ENCODE measurements around the gene SEMA4B.
A peak's percentile ranks its signal among the peaks of the same experiment; 100 is the strongest.
"Not testable (repeated sequence)": the region's sequence is repeated elsewhere in the genome, so short reads cannot be mapped to it uniquely, and the experiment has no call there.

SEMA4B gene, protein sequence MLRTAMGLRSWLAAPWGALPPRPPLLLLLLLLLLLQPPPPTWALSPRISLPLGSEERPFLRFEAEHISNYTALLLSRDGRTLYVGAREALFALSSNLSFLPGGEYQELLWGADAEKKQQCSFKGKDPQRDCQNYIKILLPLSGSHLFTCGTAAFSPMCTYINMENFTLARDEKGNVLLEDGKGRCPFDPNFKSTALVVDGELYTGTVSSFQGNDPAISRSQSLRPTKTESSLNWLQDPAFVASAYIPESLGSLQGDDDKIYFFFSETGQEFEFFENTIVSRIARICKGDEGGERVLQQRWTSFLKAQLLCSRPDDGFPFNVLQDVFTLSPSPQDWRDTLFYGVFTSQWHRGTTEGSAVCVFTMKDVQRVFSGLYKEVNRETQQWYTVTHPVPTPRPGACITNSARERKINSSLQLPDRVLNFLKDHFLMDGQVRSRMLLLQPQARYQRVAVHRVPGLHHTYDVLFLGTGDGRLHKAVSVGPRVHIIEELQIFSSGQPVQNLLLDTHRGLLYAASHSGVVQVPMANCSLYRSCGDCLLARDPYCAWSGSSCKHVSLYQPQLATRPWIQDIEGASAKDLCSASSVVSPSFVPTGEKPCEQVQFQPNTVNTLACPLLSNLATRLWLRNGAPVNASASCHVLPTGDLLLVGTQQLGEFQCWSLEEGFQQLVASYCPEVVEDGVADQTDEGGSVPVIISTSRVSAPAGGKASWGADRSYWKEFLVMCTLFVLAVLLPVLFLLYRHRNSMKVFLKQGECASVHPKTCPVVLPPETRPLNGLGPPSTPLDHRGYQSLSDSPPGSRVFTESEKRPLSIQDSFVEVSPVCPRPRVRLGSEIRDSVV

DNA sequence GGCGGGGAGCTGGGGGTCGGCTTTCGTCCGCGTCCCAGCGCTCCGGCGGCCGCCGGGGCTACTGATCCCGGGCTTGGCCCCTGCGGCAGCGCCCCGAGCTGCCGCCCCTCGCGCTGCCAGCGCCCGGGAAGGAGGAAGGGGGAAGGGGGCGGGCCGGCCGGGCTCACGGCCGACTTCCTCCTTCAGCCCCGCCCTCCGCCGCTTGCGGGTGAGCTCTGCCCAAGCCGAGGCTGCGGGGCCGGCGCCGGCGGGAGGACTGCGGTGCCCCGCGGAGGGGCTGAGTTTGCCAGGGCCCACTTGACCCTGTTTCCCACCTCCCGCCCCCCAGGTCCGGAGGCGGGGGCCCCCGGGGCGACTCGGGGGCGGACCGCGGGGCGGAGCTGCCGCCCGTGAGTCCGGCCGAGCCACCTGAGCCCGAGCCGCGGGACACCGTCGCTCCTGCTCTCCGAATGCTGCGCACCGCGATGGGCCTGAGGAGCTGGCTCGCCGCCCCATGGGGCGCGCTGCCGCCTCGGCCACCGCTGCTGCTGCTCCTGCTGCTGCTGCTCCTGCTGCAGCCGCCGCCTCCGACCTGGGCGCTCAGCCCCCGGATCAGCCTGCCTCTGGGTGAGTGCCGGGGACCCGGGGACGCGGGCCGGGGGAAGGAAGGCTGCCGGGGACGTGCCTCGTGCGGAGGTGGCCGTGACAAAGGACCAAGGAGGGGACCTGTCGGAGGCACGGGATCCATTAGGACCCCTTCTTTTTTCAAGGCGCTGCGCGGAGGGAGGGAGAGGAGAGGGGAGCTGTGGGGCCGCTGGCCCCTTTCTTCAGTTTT, at the start of gene SEMA4B:
Gene SEMA4B (plus strand): TSS at position 201 of the 814 bp plus-strand sequence. CDS start 249 bp downstream, at position 450.
- peak; percentile 42 for DNase-seq

DNA sequence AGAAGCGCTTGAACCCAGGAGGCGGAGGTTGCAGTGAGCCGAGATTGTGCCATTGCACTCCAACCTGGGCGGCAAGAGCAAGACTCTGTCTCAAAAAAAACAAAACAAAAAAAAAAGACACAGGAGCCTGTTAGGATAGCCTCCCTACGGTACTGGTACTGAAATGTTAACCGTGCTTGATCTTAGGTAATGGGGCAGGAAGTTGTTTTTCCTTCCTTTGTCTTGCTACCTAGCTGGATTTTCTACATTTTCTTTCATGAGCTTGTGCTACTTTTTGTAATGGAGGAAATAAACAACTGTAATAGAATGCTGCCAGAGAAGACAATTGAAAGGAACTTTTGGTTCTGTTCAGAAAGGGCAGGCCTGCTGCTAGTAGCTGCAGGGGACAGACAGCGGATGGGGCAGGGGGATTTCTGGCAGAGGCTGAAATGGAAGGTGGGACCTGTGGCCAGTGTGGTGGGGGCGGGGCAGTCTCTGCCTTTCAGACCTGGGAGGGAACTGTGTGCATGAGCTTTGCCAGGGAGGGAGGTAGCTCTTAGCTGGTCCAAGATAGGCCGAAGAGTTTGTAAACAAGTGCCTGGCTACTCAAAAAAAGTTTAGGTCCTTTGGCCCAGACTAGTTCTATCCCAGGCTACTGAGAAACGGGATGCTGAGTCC, 49.0 kb upstream of the SEMA4B start:
- no peak for DNase-seq

DNA sequence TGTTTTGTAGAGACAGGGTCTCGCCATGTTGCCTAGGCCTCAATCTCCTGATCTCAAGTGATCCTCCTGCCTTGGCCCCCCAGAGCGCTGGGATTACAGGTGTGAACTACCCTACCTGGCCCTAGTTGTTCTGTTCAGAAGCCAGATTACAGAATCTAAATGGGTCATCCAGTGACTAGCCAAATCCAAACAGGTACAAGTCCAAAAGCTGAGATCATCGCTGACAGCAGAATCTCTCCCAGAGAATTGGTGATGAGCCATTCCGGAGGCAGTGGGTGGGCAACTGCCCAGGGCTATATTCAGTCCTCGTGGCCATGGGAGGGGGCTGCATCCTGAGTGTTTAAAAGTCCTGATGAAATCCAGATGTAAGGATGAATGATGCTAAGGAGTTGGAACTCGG, 47.5 kb upstream of the SEMA4B start:
- DNase-seq = no peak

DNA sequence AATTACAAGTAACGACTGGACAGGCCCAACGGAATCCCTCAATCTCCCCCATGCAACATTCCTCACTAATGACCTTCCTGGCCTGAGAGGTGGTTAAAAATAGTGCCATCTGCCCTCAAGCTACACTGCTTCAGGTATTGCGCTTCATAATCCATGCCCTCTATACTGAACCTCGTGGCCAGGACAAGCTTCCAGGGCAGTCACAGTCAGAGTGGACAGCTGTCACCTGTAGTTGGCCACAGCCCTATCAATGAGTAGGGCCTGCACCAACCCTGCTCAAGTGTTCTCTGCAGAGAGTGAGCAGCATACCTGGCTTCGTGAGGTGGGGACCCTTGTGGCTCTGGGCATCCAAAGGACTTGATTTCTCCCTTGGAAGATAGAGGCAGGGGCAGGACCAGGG, 46.9 kb upstream of the SEMA4B start:
- DNase-seq = no peak

DNA sequence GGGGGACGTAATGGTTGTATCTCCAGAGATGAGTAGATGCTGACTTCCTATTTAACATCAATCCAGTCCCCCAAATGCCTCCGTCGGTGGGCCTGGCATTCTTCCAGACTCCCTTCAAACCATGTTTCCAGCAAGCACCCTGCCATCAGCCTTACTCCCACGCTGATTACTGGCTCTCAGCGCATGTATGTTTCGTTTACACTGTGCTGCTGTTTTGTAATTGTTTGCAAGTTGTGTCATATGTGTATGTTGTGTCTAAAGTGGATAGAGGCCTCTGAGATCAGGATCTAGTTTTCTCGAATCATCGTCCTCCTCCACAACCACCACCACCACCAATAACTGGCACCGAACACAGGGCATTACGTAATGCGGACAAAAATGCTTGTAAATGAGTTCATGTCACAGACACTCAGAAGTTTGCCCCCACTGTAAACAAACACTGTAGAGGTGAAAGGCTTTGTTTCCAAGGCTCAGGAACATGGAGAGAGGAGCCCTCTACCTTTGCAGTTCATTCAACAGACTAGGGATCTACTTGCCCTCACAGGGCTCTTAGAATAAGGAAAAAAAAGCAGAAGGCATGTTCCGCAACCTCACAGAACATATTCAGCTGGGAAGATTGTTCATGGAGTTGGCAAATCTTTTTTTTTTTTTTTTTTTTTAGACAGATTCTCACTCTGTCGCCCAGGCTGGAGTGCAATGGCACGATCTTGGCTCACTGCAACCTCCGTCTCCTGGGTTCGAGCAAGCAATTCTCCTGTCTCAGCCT, 46.1 kb upstream of the SEMA4B start:
- no peak for DNase-seq

DNA sequence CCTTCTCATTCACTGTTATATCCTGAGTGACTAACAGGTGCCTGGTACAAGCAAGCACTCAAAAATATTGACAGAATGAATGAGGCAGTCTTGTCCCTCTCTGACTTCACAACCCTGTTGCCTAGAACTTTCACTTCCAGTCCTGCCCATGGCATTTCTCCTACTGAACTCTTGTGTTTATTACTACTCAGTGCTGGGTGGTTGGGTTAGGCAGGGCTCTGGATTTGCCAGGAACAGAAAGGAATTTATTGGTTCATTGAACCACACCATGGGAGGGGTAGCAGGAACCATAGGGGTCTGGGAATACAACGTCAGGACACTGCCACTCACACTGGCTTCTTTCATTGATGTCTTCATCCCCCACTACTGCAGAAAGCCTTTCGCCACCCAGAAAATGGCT, 41.9 kb upstream of the SEMA4B start:
- no peak for DNase-seq

DNA sequence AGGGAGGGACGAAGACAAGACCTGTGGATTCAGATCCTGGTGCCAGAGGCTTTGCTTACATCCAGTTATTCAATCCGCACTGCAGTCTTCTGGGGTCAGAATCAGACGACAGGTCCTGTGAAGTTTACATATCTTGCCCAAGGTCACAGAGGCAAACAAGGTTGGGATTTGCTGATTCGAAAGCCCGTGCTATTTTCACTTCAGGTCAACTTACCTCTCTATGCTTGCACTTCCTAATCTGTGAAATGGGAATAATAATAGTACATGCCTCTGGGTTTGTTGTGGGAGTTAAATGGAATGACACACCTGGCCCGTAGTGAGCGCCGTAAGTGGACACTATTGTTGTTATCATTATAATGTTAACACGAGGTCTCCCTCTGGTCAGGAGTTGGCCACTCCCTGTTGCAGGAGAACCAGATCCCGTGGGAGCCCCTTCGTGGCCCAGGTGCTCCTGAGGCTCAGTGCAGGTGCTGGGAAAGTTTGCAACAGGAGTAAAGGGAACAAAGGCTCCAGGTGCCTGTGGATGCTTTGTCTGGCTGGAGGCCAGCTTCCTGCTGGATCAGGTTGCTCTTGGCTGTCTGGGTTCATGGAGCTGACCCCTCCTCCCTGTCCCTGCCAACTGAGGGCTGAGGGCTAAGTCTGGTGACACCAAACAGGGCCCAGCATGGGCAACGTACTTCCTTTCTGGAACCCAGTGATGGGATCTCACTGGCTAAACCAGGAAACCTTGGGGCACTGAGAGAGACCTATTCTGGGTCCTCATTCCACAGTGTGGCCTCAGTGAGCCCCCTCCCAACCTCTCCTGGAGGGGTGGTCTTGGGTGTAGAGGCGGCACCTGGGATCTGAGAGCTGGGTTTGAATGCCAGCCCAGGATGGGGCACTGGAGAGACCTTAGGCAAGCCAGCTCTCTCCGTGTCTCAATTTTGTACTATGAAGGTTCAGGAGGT, 40.1 kb upstream of the SEMA4B start:
- DNase-seq = peak; percentile 12

DNA sequence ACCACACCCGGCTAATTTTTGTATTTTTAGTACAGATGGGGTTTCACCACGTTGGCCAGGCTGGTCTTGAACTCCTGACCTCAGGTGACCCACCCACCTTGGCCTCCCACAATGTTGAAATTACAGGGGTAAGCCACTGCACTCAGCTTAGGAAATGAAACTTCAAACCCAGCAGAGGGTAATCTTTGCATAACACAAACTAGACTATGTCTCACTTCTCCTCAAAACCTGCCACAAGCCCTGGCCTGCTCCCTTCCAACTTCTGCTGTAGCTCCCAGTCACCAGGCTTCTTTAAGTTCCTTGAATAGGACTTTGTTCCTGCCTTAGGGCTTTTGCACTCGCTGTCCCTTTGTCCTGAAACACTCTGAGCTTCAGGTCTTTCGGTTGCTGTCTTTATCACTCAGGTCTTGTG, 39.2 kb upstream of the SEMA4B start:
- no peak for DNase-seq

DNA sequence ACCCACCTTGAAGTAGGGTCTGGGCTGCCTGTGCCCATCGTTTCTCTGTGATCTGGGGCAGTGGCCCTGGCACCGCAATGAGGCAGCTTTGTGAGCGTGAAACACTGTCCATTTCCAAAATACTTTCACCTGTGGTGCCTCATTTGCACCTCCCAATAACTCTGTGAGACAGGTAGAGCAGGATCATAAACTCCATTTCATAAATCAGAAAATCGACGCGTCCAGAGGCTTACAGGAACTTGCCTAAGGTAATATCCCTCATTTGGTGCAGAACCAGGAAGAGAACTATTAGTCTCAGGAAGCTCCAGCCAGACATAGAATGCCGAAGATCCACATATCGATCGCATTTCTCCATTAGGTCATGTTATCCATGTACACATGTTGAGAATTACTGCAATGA, 38.2 kb upstream of the SEMA4B start:
- no peak for DNase-seq

DNA sequence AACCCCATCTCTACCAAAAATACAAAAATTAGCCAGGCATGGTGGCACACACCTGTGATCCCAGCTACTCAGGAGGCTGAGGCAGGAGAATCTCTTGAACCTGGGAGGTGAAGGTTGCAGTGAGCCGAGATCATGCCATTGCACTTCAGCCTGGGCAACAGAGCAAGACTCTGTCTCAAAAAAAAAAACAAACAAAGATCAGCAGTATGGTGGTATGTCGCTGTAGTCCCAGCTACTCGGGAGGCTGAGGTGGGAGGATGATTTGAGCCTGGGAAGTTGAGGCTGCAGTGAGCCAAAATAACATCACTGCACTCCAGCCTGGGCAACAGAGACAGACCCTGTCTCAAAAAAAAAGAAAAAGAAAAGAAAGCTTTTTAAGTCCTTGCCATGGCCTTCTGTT, 36.9 kb upstream of the SEMA4B start:
- DNase-seq = not testable (repeated sequence)

DNA sequence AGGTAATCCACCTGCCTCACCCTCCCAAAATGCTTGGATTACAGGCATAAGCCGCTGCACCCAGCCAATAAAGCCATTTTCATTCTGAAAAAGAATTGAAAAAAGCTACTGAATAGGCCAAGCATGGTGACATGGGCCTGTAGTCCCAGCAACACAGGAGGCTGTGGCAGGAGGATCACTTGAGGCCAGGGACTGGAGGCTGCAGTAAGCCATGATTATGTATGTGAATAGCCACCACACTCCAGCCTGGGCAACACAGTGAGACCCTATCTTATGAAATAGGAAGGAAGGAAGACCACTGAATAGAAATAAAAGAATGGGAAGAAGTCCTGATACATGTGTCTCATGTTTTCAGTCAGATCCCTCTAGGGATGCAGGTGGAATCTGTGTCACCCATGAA, 36.0 kb upstream of the SEMA4B start:
- DNase-seq = no peak

DNA sequence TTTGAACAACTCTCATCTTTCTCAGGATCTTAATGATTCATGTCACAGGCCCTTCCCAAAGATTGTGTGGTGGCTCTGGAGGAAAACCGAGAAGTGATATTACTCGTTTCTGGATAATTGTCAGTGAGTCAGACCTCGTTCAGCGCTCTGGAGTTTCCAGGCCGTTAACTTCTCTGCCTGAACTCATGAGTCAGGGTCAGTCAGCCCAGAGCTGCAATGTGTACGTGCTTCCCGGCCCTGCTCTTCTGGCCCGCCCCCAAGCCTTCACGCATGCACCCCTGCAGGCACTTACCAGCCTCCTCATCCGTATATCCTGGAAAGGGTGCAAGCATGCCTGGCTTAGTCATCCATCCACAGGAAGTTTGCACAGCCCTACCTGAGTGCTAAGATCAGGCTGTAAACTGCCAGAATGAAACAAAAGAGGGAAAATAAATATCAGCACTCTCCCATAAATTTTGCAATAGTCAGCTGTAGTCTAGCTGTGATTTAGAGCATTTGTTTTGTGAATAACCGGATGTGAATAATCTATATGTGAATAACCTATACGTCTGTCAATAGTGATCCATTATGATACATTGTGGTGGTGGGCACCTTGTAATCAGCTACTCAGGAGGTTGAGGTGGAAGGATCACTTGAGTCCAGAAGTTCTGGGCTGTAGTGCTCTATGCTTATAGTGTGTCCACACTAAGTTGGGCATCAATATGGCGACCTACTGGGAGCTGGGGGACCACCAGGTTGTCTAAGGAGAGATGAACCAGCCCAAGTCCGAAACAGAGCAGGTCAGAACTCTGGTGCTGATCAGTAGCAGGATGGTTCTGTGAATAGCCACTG, 35.3 kb upstream of the SEMA4B start:
- no peak for DNase-seq

DNA sequence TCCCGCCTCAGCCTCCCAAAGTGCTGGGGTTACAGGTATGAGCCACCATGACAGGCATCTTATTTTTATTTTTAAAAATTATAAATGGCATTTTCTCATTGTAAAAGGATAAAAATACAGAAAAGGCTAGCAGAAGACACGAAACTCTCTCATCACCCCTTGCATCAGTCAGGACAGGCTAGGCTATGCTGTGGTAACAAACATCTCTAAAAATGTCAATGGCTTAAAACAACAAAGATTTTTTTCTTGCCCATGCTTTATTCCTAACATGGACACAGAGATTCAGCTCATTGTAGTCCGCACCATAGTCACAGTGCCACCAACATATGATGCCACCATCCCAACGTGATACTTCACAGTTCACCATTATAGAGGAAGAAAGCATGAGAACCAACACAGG, 34.0 kb upstream of the SEMA4B start:
- no peak for DNase-seq

DNA sequence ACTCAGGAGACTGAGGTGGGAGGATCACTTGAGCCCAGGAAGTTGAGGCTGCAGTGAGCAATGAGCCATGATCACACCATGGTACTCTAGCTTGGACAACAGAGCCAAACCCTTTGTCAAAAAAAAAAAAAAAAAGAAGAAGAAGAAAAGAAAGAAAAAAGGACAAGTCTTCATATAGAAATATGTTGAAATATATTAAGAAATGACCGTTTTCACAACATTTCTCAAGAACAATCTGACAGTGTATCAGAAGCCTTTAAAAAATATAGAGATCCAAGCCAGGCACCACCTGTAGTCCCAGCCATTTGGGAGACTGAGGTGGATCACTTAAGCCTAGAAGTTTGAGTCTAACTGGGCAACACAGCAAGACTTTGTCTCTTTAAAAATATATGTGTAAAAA, 29.5 kb upstream of the SEMA4B start:
- DNase-seq = no peak

DNA sequence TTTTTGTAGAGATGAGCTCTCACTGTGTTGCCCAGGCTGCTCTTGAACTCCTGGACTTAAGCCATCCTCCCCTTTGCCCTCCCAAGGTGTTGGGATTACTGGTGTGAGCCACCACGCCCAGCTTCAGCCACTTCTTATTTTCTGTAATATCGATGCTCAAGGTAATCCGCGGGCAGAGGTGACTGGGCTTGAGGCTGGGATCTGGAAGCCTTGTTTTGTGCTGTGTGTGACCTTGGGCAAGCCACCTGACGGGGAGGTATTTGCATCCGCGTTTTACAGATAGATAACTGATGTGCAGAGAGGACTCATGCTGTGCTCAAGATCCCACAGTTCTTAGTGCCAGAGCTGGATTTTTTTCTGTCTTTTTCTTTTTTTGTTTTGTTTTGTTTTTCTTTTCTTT, 27.8 kb upstream of the SEMA4B start:
- no peak for DNase-seq

DNA sequence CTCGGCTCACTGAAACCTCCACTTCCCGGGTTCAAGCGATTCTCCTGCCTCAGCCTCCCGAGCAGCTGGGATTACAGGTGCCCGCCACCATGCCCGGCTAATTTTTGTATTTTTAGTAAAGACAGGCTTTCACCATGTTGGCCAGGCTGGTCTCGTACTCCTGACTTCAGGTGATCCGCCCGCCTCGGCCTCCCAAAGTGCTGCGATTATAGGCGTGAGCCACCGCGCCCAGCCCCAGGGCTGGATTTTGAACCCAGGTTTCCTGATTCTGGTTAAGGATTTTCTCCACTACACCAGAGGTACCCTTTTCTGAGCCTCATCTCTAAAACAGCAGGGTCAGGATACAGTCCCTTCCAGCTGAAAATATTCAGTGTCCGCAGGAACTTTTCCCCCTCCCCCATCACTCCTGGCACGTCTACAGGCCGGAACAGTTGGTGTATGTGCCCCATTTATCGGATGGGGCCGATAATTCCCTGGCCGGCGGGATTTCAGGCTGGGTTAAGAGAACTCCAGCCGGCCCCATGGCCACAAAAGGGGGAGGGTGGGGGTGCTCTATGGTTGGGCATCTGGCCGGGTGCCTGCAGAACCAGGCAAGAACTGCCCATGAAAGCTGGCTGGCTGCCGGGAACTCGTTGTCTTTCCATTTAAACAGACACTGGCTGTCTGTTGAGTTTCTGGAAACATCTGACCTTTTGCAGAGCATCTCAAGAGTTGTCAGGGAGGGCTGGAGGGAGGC, 26.8 kb upstream of the SEMA4B start:
- no peak for DNase-seq

DNA sequence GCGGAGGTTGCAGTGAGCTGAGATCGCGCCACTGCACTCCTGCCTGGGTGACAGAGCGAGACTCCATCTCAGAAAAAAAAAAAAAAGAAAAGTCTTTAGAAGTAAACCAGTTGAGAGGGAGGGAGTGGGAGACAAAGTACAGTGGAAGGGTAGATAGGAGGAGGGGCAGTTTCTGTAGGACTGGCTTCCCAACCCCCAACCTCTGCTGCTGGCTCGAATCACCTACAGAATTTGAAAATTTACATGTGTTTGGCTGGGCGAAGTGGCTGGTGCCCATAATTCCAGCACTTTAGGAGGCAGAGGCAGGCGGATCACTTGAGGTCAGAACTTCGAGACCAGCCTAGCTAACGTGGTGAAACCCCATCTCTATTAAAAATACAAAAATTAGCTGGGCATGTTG, 24.1 kb upstream of the SEMA4B start:
- DNase-seq = no peak

DNA sequence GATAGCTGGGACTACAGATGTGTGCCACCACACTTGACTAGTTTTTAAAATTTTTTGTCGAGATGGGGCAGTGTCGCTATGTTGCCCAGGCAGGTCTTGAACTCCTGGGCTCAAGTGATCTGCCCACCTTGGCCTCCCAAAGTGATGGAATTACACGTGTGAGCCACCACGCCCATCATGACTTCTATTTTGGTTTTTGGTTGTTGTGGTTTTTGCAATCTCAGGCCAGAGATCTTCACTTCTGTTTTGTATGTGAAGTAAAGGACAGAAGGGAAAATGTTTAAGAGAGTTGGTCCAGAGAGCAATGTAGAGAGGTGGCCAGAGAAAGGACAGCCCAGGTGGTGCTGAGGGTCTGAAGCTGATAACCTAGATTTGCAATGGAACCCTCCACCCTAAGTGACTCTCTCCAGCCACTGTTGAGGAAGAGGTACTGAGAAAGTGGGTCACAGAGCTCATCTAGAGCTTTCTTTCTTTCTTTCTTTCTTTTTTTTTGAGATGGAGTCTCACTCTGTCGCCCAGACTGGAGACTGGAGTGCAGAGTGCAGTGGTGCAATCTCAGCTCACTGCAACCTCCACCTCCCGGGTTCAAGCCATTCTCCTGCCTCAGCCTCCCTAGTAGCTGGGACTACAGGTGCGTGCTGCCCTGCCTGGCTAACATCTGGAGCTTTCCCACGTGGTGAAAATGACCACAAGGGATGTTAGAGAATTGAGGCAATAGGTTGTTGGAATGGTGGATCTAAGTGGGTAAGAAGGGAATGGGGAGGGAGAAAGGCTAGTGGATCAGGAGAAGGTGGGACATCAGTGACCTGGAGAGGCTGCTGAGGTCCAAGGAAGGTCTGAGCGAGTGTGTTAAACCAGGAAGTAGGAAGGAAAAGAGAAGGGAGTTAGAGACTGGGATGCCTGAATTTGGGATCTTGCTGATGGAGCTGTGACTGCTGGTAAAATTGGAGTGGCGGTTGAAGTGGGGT, 22.4 kb upstream of the SEMA4B start:
- no peak for DNase-seq
